ENCODE measurements around the gene ETV3L. TPM values are rescaled to one million over a fixed set of nuclear protein-coding genes. Genes with fewer than 3 reads are reported as not detected.

The ETV3L gene
- total RNA-seq, 1 experiment from 2014 or later, result not detected

- DNase-seq (ENCODE audit: low read depth), result no peak
- in situ Hi-C loops (cut with HindIII; ENCODE audit: low pct_unique_long_range_greater_than_20kb, low sequenced_read_pairs), result no loop called here
These were observed 55.3 kb downstream of the ETV3L start for GRCh38 chr1:157044326-157044725.

GRCh38 chr1:157043685-157044084 is 55.9 kb downstream of the ETV3L start:
- DNase-seq (ENCODE audit: low read depth), result no peak
- in situ Hi-C loops (cut with HindIII; ENCODE audit: low pct_unique_long_range_greater_than_20kb, low sequenced_read_pairs), result no loop called here

- DNase-seq (ENCODE audit: low read depth), result no peak
- in situ Hi-C loops (cut with HindIII; ENCODE audit: low pct_unique_long_range_greater_than_20kb, low sequenced_read_pairs), result no loop called here
These were observed 56.8 kb downstream of the ETV3L start for GRCh38 chr1:157042846-157043245.

Other genes with a start within 250 kb of the ETV3L start
- gene INSRR, start 240.7 kb downstream of the ETV3L start, total RNA-seq (2014; rRNA removed; shearing (Covaris generic); ENCODE audit: low replicate concordance), result 0.03 TPM in 1 of 2 replicates, not detected in the other
- gene NTRK1, start 238.9 kb downstream of the ETV3L start, total RNA-seq (2014; rRNA removed; shearing (Covaris generic); ENCODE audit: low replicate concordance), result not detected in 2 replicates
- 0.88 and 5.0 TPM in 2 replicates for gene PEAR1, start 206.1 kb downstream of the ETV3L start, total RNA-seq (2014; rRNA removed; shearing (Covaris generic); ENCODE audit: low replicate concordance)
- gene LRRC71, start 179.2 kb downstream of the ETV3L start, total RNA-seq (2014; rRNA removed; shearing (Covaris generic); ENCODE audit: low replicate concordance), result 0.14 TPM in 1 of 2 replicates, not detected in the other
- gene ARHGEF11, start 54.1 kb downstream of the ETV3L start, total RNA-seq (2014; rRNA removed; shearing (Covaris generic); ENCODE audit: low replicate concordance), result 23.8 and 28.4 TPM in 2 replicates
- 5.2 and 7.3 TPM in 2 replicates for gene ETV3, start 38.6 kb upstream of the ETV3L start, total RNA-seq (2014; rRNA removed; shearing (Covaris generic); ENCODE audit: low replicate concordance)